Pancreas (tissue), 10 donors: Measurements from ENCODE around the gene RBM20. TPM values are rescaled to one million over a fixed set of nuclear protein-coding genes. Genes with fewer than 3 reads are reported as not detected.
A peak's percentile ranks its signal among the peaks of the same experiment; 100 is the strongest.

Source experiments
- ATAC-seq, 4 donors: fragments of 200-7000 bp; cut with Tn5 transposase; one replicate each; pipeline versions ENCODE4 v1.8.0 to v1.9.1; 2020; ENCODE audit warnings: mild to moderate bottlenecking in 4 of 4, moderate library complexity in 4 of 4
- DNase-seq, 6 donors: peaks; one replicate each; pipeline ENCODE4 v3.0.0-alpha.2; 2020
- FAIRE-seq: peaks from 2 replicates; lab custom pipeline; 2012; peaks lifted over from hg19 to GRCh38; lab: Jason Lieb, UNC
- H3K27ac ChIP-seq, 4 donors: fragments of 200-600 bp; sonication (generic); 1 replicate in 3 of 4; 2 replicates in 1 of 4; pipeline versions ENCODE4 v1.5.0 to v1.8.0; 2020
- H3K27me3 ChIP-seq, 4 donors: fragments of 200-600 bp; one replicate each; pipeline ENCODE4 v1.8.0; 2021
- H3K36me3 ChIP-seq, 3 donors: fragments of 200-600 bp; sonication (generic) in 1 of 3; one replicate each; pipeline versions ENCODE4 v1.5.0 to v1.8.0; 2020 to 2021
- H3K4me1 ChIP-seq, 3 donors: fragments of 200-600 bp; one replicate each; pipeline ENCODE4 v1.8.0; 2021
- H3K4me3 ChIP-seq, 4 donors: fragments of 200-600 bp; sonication (generic) in 2 of 4; one replicate each; pipeline versions ENCODE4 v1.5.0 to v1.8.0; 2020 to 2021
- H3K9me3 ChIP-seq, 4 donors: fragments of 200-600 bp; one replicate each; pipeline ENCODE4 v1.8.0; 2021
- CTCF ChIP-seq, 4 donors: fragments of 200-600 bp; sonication (generic) in 3 of 4; IDR thresholded peaks; one replicate each; pipeline versions ENCODE4 v1.5.0 to v1.8.0; 2021; ENCODE audit warnings: antibody characterized with exemption in 4 of 4
- WGBS, 2 donors: extraction: QIAGEN DNeasy Blood & Tissue Kit; methylation state at CpG; one replicate each; pipeline ENCODE4 v1.1.7; 2013; 5-methylcytosine and 5-hydroxymethylcytosine counted together
- intact Hi-C, 3 donors: fragments of 100-400 bp; cut with DNase I; formaldehyde crosslinking; loops; one replicate each; pipeline versions ENCODE4 v1.11.1 to v1.14.2; 2022
- polyA plus RNA-seq, 2 donors: library from polyadenylated mRNA; stranded (reverse); fragments of 200-250 nt; gene quantifications; one replicate each; pipeline ENCODE4 v1.2.3, GENCODE V29; 2013
- total RNA-seq, 6 donors: library from RNA; stranded (reverse); fragmentation: NEBNext Ultra II Directional in 4 of 6; extraction: Animal tissue kit (Norgen Biotek cat#: 25700) in 4 of 6; gene quantifications; one replicate each; pipeline versions ENCODE4 v1.2.1 to v1.2.4, GENCODE V29; 2021 to 2023
- donor health status: healthy with polysubstance abuse.
- donor health status: DM: no; HTN: no; CAD: no; lungs with moderate emphysema.
- donor health status: DM: no; HTN: no; CAD: no.
- donor health status: control.
- donor health status: control.
- donor health status: Bipolar disorder and iron deficiency.
- donor health status: DM: yes; HTN: yes; CAD: no.
- donor health status: DM: no; HTN: no; CAD: no.
- donor health status: DM: no; HTN: no; CAD: no.
- donor health status: DM: yes; HTN: yes; CAD: no.

RBM20 gene
- total and polyA plus RNA-seq, 8 donors = 0.79 to 23.6 (median 3.7) TPM

- FAIRE-seq = no peak
- intact Hi-C loops = no loop called here
- Histone ChIP-seq H3K4me3 (no peak overlapping the region), H3K27ac (no peak overlapping the region), H3K4me1 (peaks cover 21 to 26% (median 23%) of the 10 kb centered on the region in 3 donors), H3K9me3 (no peaks in the 10 kb centered on the region), H3K27me3 (no peaks in the 10 kb centered on the region), H3K36me3 (no peaks in the 10 kb centered on the region)
- no peak for DNase-seq
- 96 to 100% methylated on average over 2 of the region's 2 CpGs for WGBS, 2 donors
- TF ChIP-seq CTCF (IDR thresholded peaks at IDR 0.05) = no peak
- ATAC-seq = no peak
Measured at GRCh38 chr10:110798340-110798739, 154.2 kb downstream of the RBM20 start.

- H3K4me3 ChIP-seq = no peak overlapping the region
- H3K36me3 ChIP-seq = no peaks in the 10 kb centered on the region
- DNase-seq (no peak), ATAC-seq (peak; percentile 15 to 39 (median 26)), FAIRE-seq (no peak)
- WGBS, 2 donors = 78 to 93% methylated on average over 1 of the region's 1 CpG
- H3K9me3 ChIP-seq = no peaks in the 10 kb centered on the region
- H3K27me3 ChIP-seq = no peaks in the 10 kb centered on the region
- intact Hi-C loops = loop anchor here in 1 of 3 donors (10.0 kb wide), 1 partner anchor 63 kb away; no protein-coding TSS in a partner anchor
- peaks cover 15 to 30% (median 28%) of the 10 kb centered on the region in 3 donors for H3K4me1 ChIP-seq
- TF ChIP-seq CTCF (IDR thresholded peaks at IDR 0.05) = no peak
- H3K27ac ChIP-seq = peak overlapping the region in 2 of 4 donors; percentile 72 to 78
Measured at GRCh38 chr10:110802090-110802489, 158.0 kb downstream of the RBM20 start.

- Histone ChIP-seq H3K9me3 (no peaks in the 10 kb centered on the region), H3K4me3 (no peak overlapping the region), H3K36me3 (no peaks in the 10 kb centered on the region), H3K27ac (peak overlapping the region in 2 of 4 donors; percentile 72 to 78), H3K4me1 (peaks cover 15 to 30% (median 28%) of the 10 kb centered on the region in 3 donors), H3K27me3 (no peaks in the 10 kb centered on the region)
- no peak for TF ChIP-seq CTCF (IDR thresholded peaks at IDR 0.05)
- intact Hi-C loops = loop anchor here in 1 of 3 donors (10.0 kb wide), 1 partner anchor 62 kb away; no protein-coding TSS in a partner anchor
- FAIRE-seq (no peak), ATAC-seq (peak; percentile 82 to 92 (median 86)), DNase-seq (peak in 5 of 6 donors; percentile 68 to 90 (median 77))
- 7 to 9% methylated on average over 7 of the region's 7 CpGs for WGBS, 2 donors
Measured at GRCh38 chr10:110802551-110803238, 158.6 kb downstream of the RBM20 start.

GRCh38 chr10:110803239-110803749 is 159.2 kb downstream of the RBM20 start:
- H3K4me3 ChIP-seq = no peak overlapping the region
- intact Hi-C loops = loop anchor here in 1 of 3 donors (10.0 kb wide), 1 partner anchor 62 kb away; no protein-coding TSS in a partner anchor
- no peak for TF ChIP-seq CTCF (IDR thresholded peaks at IDR 0.05)
- FAIRE-seq = no peak
- H3K36me3 ChIP-seq = no peaks in the 10 kb centered on the region
- H3K4me1 ChIP-seq = peaks cover 15 to 31% (median 28%) of the 10 kb centered on the region in 3 donors
- H3K9me3 ChIP-seq = no peaks in the 10 kb centered on the region
- no peak for DNase-seq
- ATAC-seq = peak in 2 of 4 donors; percentile 4 to 7
- H3K27me3 ChIP-seq = no peaks in the 10 kb centered on the region
- peak overlapping the region in 2 of 4 donors; percentile 72 to 78 for H3K27ac ChIP-seq
- WGBS, 2 donors = 48% methylated on average over 6 of the region's 6 CpGs
